ENCODE results near the gene PPBP. TPM values are rescaled to one million over a fixed set of nuclear protein-coding genes. Genes with fewer than 3 reads are reported as not detected.

PPBP gene
- polyA plus RNA-seq, 1 donor (not counting 4 experiments of a cell fraction or from before 2014, with no cell fraction given) = 0.42 TPM

- Histone ChIP-seq H4K20me1 (ENCODE audit: control insufficient read depth, extremely low read depth, insufficient read depth, low read length) (no peaks in the 10 kb centered on the region), H3K36me3 (ENCODE audit: control insufficient read depth in 2 of 2, extremely low read depth in 1 of 2, insufficient read depth in 2 of 2, low read length in 2 of 2) (no peaks in the 10 kb centered on the region), H3K79me2 (ENCODE audit: control insufficient read depth, insufficient read depth, low read length) (no peaks in the 10 kb centered on the region), H3K27ac (ENCODE audit: control insufficient read depth, insufficient read depth, low read length) (no peak overlapping the region), H3K4me2 (ENCODE audit: control insufficient read depth, extremely low read depth, insufficient read depth, low read depth, low read length) (no peak overlapping the region), H3K27me3 (ENCODE audit: control insufficient read depth, extremely low read depth, insufficient read depth, low read length) (no peaks in the 10 kb centered on the region), H3K9ac (ENCODE audit: control insufficient read depth, extremely low read depth, insufficient read depth, low read length) (no peak overlapping the region), H3K9me1 (ENCODE audit: control insufficient read depth, extremely low read depth, insufficient read depth, low read length) (no peaks in the 10 kb centered on the region), H2AFZ (ENCODE audit: control insufficient read depth, low read length) (no peak overlapping the region), H3K4me3 (ENCODE audit: control insufficient read depth in 2 of 3, extremely low read depth in 1 of 3, insufficient read depth in 2 of 3, low read depth in 1 of 3, low read length in 3 of 3) (no peak overlapping the region), H3K4me1 (ENCODE audit: control insufficient read depth, extremely low read depth, insufficient read depth, low read length) (peaks cover 4% of the 10 kb centered on the region), H3K9me3 (ENCODE audit: control insufficient read depth, low read depth, low read length) (no peaks in the 10 kb centered on the region)
- dilution Hi-C loops (cut with MboI; ENCODE audit: extremely low pct_ligation_motif_present, low sequenced_read_pairs) = no loop called here
- DNase-seq (ENCODE audit: low read depth, low spot score) = no peak
- no peak for FAIRE-seq
- TF ChIP-seq EZH2 (IDR thresholded peaks at IDR 0.05; ENCODE audit: low read length) (no peak), CTCF (optimal IDR thresholded peaks at IDR 0.05 in 1 of 3, IDR thresholded peaks at IDR 0.05 in 1 of 3, conservative IDR thresholded peaks at IDR 0.05 in 1 of 3; ENCODE audit: extremely low read depth in 1 of 3, insufficient read depth in 2 of 3, low read length in 3 of 3) (no peak)
Observed at GRCh38 chr4:74021601-74022000, 33.6 kb upstream of the PPBP start.

- H3K36me3 ChIP-seq (ENCODE audit: control insufficient read depth in 2 of 2, extremely low read depth in 1 of 2, insufficient read depth in 2 of 2, low read length in 2 of 2) = no peaks in the 10 kb centered on the region
- H3K4me3 ChIP-seq (ENCODE audit: control insufficient read depth in 2 of 3, extremely low read depth in 1 of 3, insufficient read depth in 2 of 3, low read depth in 1 of 3, low read length in 3 of 3) = no peak overlapping the region
- DNase-seq (ENCODE audit: low read depth, low spot score) (no peak), FAIRE-seq (no peak)
- dilution Hi-C loops (cut with MboI; ENCODE audit: extremely low pct_ligation_motif_present, low sequenced_read_pairs) = no loop called here
- H4K20me1 ChIP-seq (ENCODE audit: control insufficient read depth, extremely low read depth, insufficient read depth, low read length) = no peaks in the 10 kb centered on the region
- no peaks in the 10 kb centered on the region for H3K9me3 ChIP-seq (ENCODE audit: control insufficient read depth, low read depth, low read length)
- no peak overlapping the region for H3K27ac ChIP-seq (ENCODE audit: control insufficient read depth, insufficient read depth, low read length)
- H3K79me2 ChIP-seq (ENCODE audit: control insufficient read depth, insufficient read depth, low read length) = no peaks in the 10 kb centered on the region
- peaks cover 4% of the 10 kb centered on the region for H3K4me1 ChIP-seq (ENCODE audit: control insufficient read depth, extremely low read depth, insufficient read depth, low read length)
- TF ChIP-seq EZH2 (IDR thresholded peaks at IDR 0.05; ENCODE audit: low read length) = no peak
- TF ChIP-seq CTCF (optimal IDR thresholded peaks at IDR 0.05 in 1 of 3, IDR thresholded peaks at IDR 0.05 in 1 of 3, conservative IDR thresholded peaks at IDR 0.05 in 1 of 3; ENCODE audit: extremely low read depth in 1 of 3, insufficient read depth in 2 of 3, low read length in 3 of 3) = no peak
- H3K27me3 ChIP-seq (ENCODE audit: control insufficient read depth, extremely low read depth, insufficient read depth, low read length) = no peaks in the 10 kb centered on the region
- H3K4me2 ChIP-seq (ENCODE audit: control insufficient read depth, extremely low read depth, insufficient read depth, low read depth, low read length) = no peak overlapping the region
- H3K9me1 ChIP-seq (ENCODE audit: control insufficient read depth, extremely low read depth, insufficient read depth, low read length) = no peaks in the 10 kb centered on the region
- no peak overlapping the region for H2AFZ ChIP-seq (ENCODE audit: control insufficient read depth, low read length)
- no peak overlapping the region for H3K9ac ChIP-seq (ENCODE audit: control insufficient read depth, extremely low read depth, insufficient read depth, low read length)
Observed at GRCh38 chr4:74018771-74019170, 30.8 kb upstream of the PPBP start.

Measured in keratinocyte (primary cell).